Suprapubic skin (tissue), 4 donors: ENCODE results near the gene TDP1.

ENCODE experiments used
- EP300 ChIP-seq: sonication (generic); formaldehyde crosslinking; IDR thresholded peaks from one replicate; pipeline ENCODE4 v1.6.1; 2017; ENCODE audit warnings: antibody characterized with exemption
- POLR2A ChIP-seq, 2 donors: fragments of 450-650 bp; IDR thresholded peaks; one replicate each; pipeline ENCODE4 v1.6.1; 2017; ENCODE audit warnings: antibody characterized with exemption in 2 of 2, mild to moderate bottlenecking in 2 of 2, moderate library complexity in 2 of 2
- POLR2AphosphoS5 ChIP-seq, 3 donors: sonication (generic); formaldehyde crosslinking; IDR thresholded peaks; one replicate each; pipeline ENCODE4 v1.6.1; 2017; ENCODE audit warnings: antibody characterized with exemption in 3 of 3
- TF ChIP-seq, protein P1 (sequence below), 2 donors: fragments of 200-600 bp in 1 of 2; fragments of 450-650 bp in 1 of 2; sonication (generic) in 1 of 2; IDR thresholded peaks; one replicate each; pipeline ENCODE4 v1.5.1; 2016 to 2019; ENCODE audit warnings: antibody characterized with exemption in 2 of 2, mild to moderate bottlenecking in 1 of 2, moderate library complexity in 1 of 2

DNA sequence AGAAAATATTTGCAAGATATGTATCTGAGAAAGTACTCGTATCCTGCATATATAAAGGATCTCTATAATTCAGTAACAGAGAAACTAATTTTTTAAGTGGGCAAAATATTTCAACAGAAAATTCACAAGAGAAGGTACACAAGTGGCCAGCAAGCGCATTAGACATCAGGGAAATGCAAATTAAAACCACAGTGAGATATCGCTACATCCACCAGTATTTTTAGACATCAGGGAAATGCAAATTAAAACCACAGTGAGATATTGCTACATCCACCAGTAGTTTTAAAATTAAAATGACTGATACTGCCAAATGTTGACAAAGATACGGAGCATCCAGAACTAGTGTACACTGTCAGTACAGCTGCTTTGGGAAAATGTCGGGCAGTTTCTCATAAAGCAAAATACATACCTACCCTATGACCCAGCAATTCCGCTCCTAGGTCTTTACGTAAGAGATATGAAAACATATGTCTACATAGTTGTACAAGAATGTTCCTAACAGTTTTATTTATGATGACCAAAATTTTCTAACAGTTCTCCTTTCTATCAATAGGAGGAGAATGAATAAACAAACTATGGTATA is 103.2 kb downstream of the TDP1 start:
- TF ChIP-seq, protein P1, sequence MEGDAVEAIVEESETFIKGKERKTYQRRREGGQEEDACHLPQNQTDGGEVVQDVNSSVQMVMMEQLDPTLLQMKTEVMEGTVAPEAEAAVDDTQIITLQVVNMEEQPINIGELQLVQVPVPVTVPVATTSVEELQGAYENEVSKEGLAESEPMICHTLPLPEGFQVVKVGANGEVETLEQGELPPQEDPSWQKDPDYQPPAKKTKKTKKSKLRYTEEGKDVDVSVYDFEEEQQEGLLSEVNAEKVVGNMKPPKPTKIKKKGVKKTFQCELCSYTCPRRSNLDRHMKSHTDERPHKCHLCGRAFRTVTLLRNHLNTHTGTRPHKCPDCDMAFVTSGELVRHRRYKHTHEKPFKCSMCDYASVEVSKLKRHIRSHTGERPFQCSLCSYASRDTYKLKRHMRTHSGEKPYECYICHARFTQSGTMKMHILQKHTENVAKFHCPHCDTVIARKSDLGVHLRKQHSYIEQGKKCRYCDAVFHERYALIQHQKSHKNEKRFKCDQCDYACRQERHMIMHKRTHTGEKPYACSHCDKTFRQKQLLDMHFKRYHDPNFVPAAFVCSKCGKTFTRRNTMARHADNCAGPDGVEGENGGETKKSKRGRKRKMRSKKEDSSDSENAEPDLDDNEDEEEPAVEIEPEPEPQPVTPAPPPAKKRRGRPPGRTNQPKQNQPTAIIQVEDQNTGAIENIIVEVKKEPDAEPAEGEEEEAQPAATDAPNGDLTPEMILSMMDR (IDR thresholded peaks at IDR 0.05): no peak
- TF ChIP-seq POLR2A (IDR thresholded peaks at IDR 0.05) (no peak), POLR2AphosphoS5 (IDR thresholded peaks at IDR 0.05) (no peak), EP300 (no peak)
